A673 (cell line): ENCODE measurements around the gene PELI2.

Experiments
- CTCF ChIP-seq: fragments of 300-800, 200-600 bp; sonication (generic); conservative IDR thresholded peaks from 2 replicates; pipeline ENCODE4 v1.5.1; 2017; ENCODE audit warnings: low read depth, mild to moderate bottlenecking, antibody characterized with exemption, low read length, moderate library complexity, mixed read lengths
- EZH2 ChIP-seq: fragments of 200-600 bp; sonication (generic); IDR thresholded peaks from 2 replicates; pipeline ENCODE4 v1.6.1; 2017; ENCODE audit warnings: borderline replicate concordance, low read depth, mild to moderate bottlenecking, mixed read lengths, antibody characterized with exemption, low read length; ENCODE audit not compliant: poor library complexity, severe bottlenecking

- no peak for TF ChIP-seq CTCF
- TF ChIP-seq EZH2 = no peak
These were observed 174.8 kb downstream of the PELI2 start for GRCh38 chr14:56292970-56293369.
